ENCODE data around the gene CD300LG.

The CD300LG gene

GRCh38 chr17:43814026-43814425 is 33.0 kb upstream of the CD300LG start:
- DNase-seq, result no peak
- H3K9me3 ChIP-seq (replicated peaks; ENCODE audit: insufficient read depth, low read length), result no peaks in the 10 kb centered on the region
- H3K36me3 ChIP-seq (replicated peaks; ENCODE audit: insufficient read depth, low read length), result no peaks in the 10 kb centered on the region
- no peak overlapping the region for H3K9ac ChIP-seq (ENCODE audit: low read length)
- no peak overlapping the region for H3K4me2 ChIP-seq (ENCODE audit: low read depth, low read length)
- no peak overlapping the region for H3K27ac ChIP-seq (ENCODE audit: low read length)
- no peaks in the 10 kb centered on the region for H3K79me2 ChIP-seq (ENCODE audit: low read length)
- H3K27me3 ChIP-seq (replicated peaks; ENCODE audit: insufficient read depth, low read length), result peaks cover 38% of the 10 kb centered on the region
- no peaks in the 10 kb centered on the region for H3K4me1 ChIP-seq (ENCODE audit: low read length)
- TF ChIP-seq EZH2 (optimal IDR thresholded peaks at IDR 0.05; ENCODE audit: low read depth, low read length) (no peak), EZH2phosphoT487 (IDR thresholded peaks at IDR 0.05; ENCODE audit: low read length) (no peak), CTCF (IDR thresholded peaks at IDR 0.05; ENCODE audit: low read length) (no peak)
- H3K4me3 ChIP-seq (ENCODE audit: low read length), result no peak overlapping the region
- no peaks in the 10 kb centered on the region for H3K9me2 ChIP-seq (replicated peaks; ENCODE audit: insufficient read depth, low read length)
- H2AFZ ChIP-seq (ENCODE audit: low read length), result no peak overlapping the region
- no peaks in the 10 kb centered on the region for H3F3A ChIP-seq (ENCODE audit: insufficient read depth, low read length)
- H4K20me1 ChIP-seq (ENCODE audit: insufficient read depth, low read length), result no peaks in the 10 kb centered on the region

- H4K20me1 ChIP-seq (ENCODE audit: insufficient read depth, low read length), result no peaks in the 10 kb centered on the region
- no peak overlapping the region for H3K27ac ChIP-seq (ENCODE audit: low read length)
- no peaks in the 10 kb centered on the region for H3F3A ChIP-seq (ENCODE audit: insufficient read depth, low read length)
- H3K36me3 ChIP-seq (replicated peaks; ENCODE audit: insufficient read depth, low read length), result no peaks in the 10 kb centered on the region
- DNase-seq, result no peak
- peaks cover 38% of the 10 kb centered on the region for H3K27me3 ChIP-seq (replicated peaks; ENCODE audit: insufficient read depth, low read length)
- H3K4me1 ChIP-seq (ENCODE audit: low read length), result no peaks in the 10 kb centered on the region
- no peaks in the 10 kb centered on the region for H3K9me3 ChIP-seq (replicated peaks; ENCODE audit: insufficient read depth, low read length)
- no peaks in the 10 kb centered on the region for H3K79me2 ChIP-seq (ENCODE audit: low read length)
- no peak overlapping the region for H3K4me2 ChIP-seq (ENCODE audit: low read depth, low read length)
- TF ChIP-seq CTCF (IDR thresholded peaks at IDR 0.05; ENCODE audit: low read length), result no peak
- no peak for TF ChIP-seq EZH2phosphoT487 (IDR thresholded peaks at IDR 0.05; ENCODE audit: low read length)
- TF ChIP-seq EZH2 (optimal IDR thresholded peaks at IDR 0.05; ENCODE audit: low read depth, low read length), result no peak
- H3K9me2 ChIP-seq (replicated peaks; ENCODE audit: insufficient read depth, low read length), result no peaks in the 10 kb centered on the region
- H3K4me3 ChIP-seq (ENCODE audit: low read length), result no peak overlapping the region
- H3K9ac ChIP-seq (ENCODE audit: low read length), result no peak overlapping the region
- no peak overlapping the region for H2AFZ ChIP-seq (ENCODE audit: low read length)
These were observed 32.3 kb upstream of the CD300LG start for GRCh38 chr17:43814714-43815113.

GRCh38 chr17:43816336-43817320 is 30.3 kb upstream of the CD300LG start:
- Histone ChIP-seq H3K36me3 (replicated peaks; ENCODE audit: insufficient read depth, low read length) (no peaks in the 10 kb centered on the region), H3K4me3 (ENCODE audit: low read length) (no peak overlapping the region), H3K4me2 (ENCODE audit: low read depth, low read length) (no peak overlapping the region), H3K4me1 (ENCODE audit: low read length) (no peaks in the 10 kb centered on the region), H2AFZ (ENCODE audit: low read length) (no peak overlapping the region), H3K27me3 (replicated peaks; ENCODE audit: insufficient read depth, low read length) (peaks cover 23% of the 10 kb centered on the region), H3K9me3 (replicated peaks; ENCODE audit: insufficient read depth, low read length) (no peaks in the 10 kb centered on the region), H4K20me1 (ENCODE audit: insufficient read depth, low read length) (no peaks in the 10 kb centered on the region), H3K9me2 (replicated peaks; ENCODE audit: insufficient read depth, low read length) (no peaks in the 10 kb centered on the region), H3K79me2 (ENCODE audit: low read length) (no peaks in the 10 kb centered on the region), H3K9ac (ENCODE audit: low read length) (no peak overlapping the region), H3K27ac (ENCODE audit: low read length) (no peak overlapping the region), H3F3A (ENCODE audit: insufficient read depth, low read length) (no peaks in the 10 kb centered on the region)
- DNase-seq, result no peak
- TF ChIP-seq EZH2 (optimal IDR thresholded peaks at IDR 0.05; ENCODE audit: low read depth, low read length), result no peak
- no peak for TF ChIP-seq CTCF (IDR thresholded peaks at IDR 0.05; ENCODE audit: low read length)
- no peak for TF ChIP-seq EZH2phosphoT487 (IDR thresholded peaks at IDR 0.05; ENCODE audit: low read length)

All from MM.1S (cell line).